ENCODE data around the gene GPC2.
A peak's percentile ranks its signal among the peaks of the same experiment; 100 is the strongest.

The GPC2 gene

GRCh38 chr7:100157334-100158228 lies 19.6 kb downstream of the GPC2 start:
- peak overlapping the region; percentile 75 for H3K4me2 ChIP-seq (ENCODE audit: low read length)
- H3K79me2 ChIP-seq: no peaks in the 10 kb centered on the region
- TF ChIP-seq CTCF (IDR thresholded peaks at IDR 0.05): peak; percentile 35
- H3K27ac ChIP-seq: peak overlapping the region; percentile 91
- no peaks in the 10 kb centered on the region for H3K36me3 ChIP-seq (ENCODE audit: control insufficient read depth, insufficient read depth, low read length)
- H2AFZ ChIP-seq: peak overlapping the region; percentile 96
- no peaks in the 10 kb centered on the region for H3K9me3 ChIP-seq (ENCODE audit: control insufficient read depth, low read length)
- peak overlapping the region; percentile 87 for H3K4me3 ChIP-seq (ENCODE audit: low read depth, low read length)
- H3K27me3 ChIP-seq (ENCODE audit: control insufficient read depth, insufficient read depth, low read length): no peaks in the 10 kb centered on the region
- H3K4me1 ChIP-seq: peaks cover 7% of the 10 kb centered on the region
- H3K9ac ChIP-seq: peak overlapping the region; percentile 80

GRCh38 chr7:100157069-100157333 lies 20.2 kb downstream of the GPC2 start:
- Histone ChIP-seq H3K27me3 (ENCODE audit: control insufficient read depth, insufficient read depth, low read length) (no peaks in the 10 kb centered on the region), H3K9ac (no peak overlapping the region), H3K36me3 (ENCODE audit: control insufficient read depth, insufficient read depth, low read length) (no peaks in the 10 kb centered on the region), H3K9me3 (ENCODE audit: control insufficient read depth, low read length) (no peaks in the 10 kb centered on the region), H3K4me2 (ENCODE audit: low read length) (peak overlapping the region; percentile 75), H3K4me1 (peaks cover 7% of the 10 kb centered on the region), H3K27ac (peak overlapping the region; percentile 91), H3K79me2 (no peaks in the 10 kb centered on the region), H2AFZ (no peak overlapping the region), H3K4me3 (ENCODE audit: low read depth, low read length) (peak overlapping the region; percentile 87)
- TF ChIP-seq CTCF (IDR thresholded peaks at IDR 0.05): no peak

- H3K4me2 ChIP-seq (ENCODE audit: low read length): peak overlapping the region; percentile 75
- no peak overlapping the region for H2AFZ ChIP-seq
- H3K4me1 ChIP-seq: peaks cover 7% of the 10 kb centered on the region
- no peaks in the 10 kb centered on the region for H3K9me3 ChIP-seq (ENCODE audit: control insufficient read depth, low read length)
- H3K36me3 ChIP-seq (ENCODE audit: control insufficient read depth, insufficient read depth, low read length): no peaks in the 10 kb centered on the region
- no peaks in the 10 kb centered on the region for H3K79me2 ChIP-seq
- peak overlapping the region; percentile 87 for H3K4me3 ChIP-seq (ENCODE audit: low read depth, low read length)
- peak overlapping the region; percentile 91 for H3K27ac ChIP-seq
- no peak for TF ChIP-seq CTCF (IDR thresholded peaks at IDR 0.05)
- no peaks in the 10 kb centered on the region for H3K27me3 ChIP-seq (ENCODE audit: control insufficient read depth, insufficient read depth, low read length)
- no peak overlapping the region for H3K9ac ChIP-seq
Measured at GRCh38 chr7:100156331-100157068, 20.7 kb downstream of the GPC2 start.

- Histone ChIP-seq H3K27me3 (ENCODE audit: control insufficient read depth, insufficient read depth, low read length) (no peaks in the 10 kb centered on the region), H3K4me3 (ENCODE audit: low read depth, low read length) (no peak overlapping the region), H3K9me3 (ENCODE audit: control insufficient read depth, low read length) (no peaks in the 10 kb centered on the region), H3K36me3 (ENCODE audit: control insufficient read depth, insufficient read depth, low read length) (no peaks in the 10 kb centered on the region), H3K79me2 (no peaks in the 10 kb centered on the region), H3K4me1 (peaks cover 7% of the 10 kb centered on the region), H2AFZ (no peak overlapping the region), H3K9ac (no peak overlapping the region), H3K27ac (no peak overlapping the region), H3K4me2 (ENCODE audit: low read length) (no peak overlapping the region)
- no peak for TF ChIP-seq CTCF (IDR thresholded peaks at IDR 0.05)
Measured at GRCh38 chr7:100155553-100156317, 21.4 kb downstream of the GPC2 start.
